Osteocyte (in vitro differentiated cells): ENCODE data around the gene VRK2. TPM values are rescaled to one million over a fixed set of nuclear protein-coding genes. Genes with fewer than 3 reads are reported as not detected.
"Not testable (repeated sequence)": the region's sequence is repeated elsewhere in the genome, so short reads cannot be mapped to it uniquely, and the experiment has no call there.

ENCODE experiments used
- DNase-seq: peaks from one replicate; pipeline ENCODE4 v3.0.0; 2021; ENCODE audit warnings: mixed read lengths; ENCODE audit not compliant: unreplicated experiment; ENCODE audit errors: extremely low spot score
- H3K27ac Mint-ChIP-seq: one replicate; pipeline ENCODE4 v1.8.0; 2021; ENCODE audit warnings: mild to moderate bottlenecking, mixed read lengths; ENCODE audit not compliant: unreplicated experiment
- H3K27me3 Mint-ChIP-seq: one replicate; pipeline ENCODE4 v1.8.0; 2021; ENCODE audit warnings: mixed read lengths; ENCODE audit not compliant: unreplicated experiment
- H3K36me3 Mint-ChIP-seq: one replicate; pipeline ENCODE4 v1.8.0; 2021; ENCODE audit warnings: mixed read lengths; ENCODE audit not compliant: unreplicated experiment
- H3K4me1 Mint-ChIP-seq: one replicate; pipeline ENCODE4 v1.8.0; 2021; ENCODE audit warnings: mixed read lengths; ENCODE audit not compliant: unreplicated experiment
- H3K4me3 Mint-ChIP-seq: one replicate; pipeline ENCODE4 v1.8.0; 2021; ENCODE audit warnings: mild to moderate bottlenecking, moderate library complexity, mixed read lengths; ENCODE audit not compliant: unreplicated experiment
- H3K9me3 Mint-ChIP-seq: one replicate; pipeline ENCODE4 v1.8.0; 2021; ENCODE audit warnings: mixed read lengths; ENCODE audit not compliant: unreplicated experiment
- CTCF ChIP-seq: fragments of 200-600 bp; sonication (generic); IDR thresholded peaks from 2 replicates; pipeline ENCODE4 v1.5.0; 2021; ENCODE audit warnings: antibody characterized with exemption, mild to moderate bottlenecking, moderate library complexity
- total RNA-seq: library from RNA; stranded (reverse); gene quantifications from 2 replicates; pipeline ENCODE4 v1.2.1, GENCODE V29; 2021

The VRK2 gene
- total RNA-seq, 1 donor from 2014 or later, result 19.6 TPM

DNA sequence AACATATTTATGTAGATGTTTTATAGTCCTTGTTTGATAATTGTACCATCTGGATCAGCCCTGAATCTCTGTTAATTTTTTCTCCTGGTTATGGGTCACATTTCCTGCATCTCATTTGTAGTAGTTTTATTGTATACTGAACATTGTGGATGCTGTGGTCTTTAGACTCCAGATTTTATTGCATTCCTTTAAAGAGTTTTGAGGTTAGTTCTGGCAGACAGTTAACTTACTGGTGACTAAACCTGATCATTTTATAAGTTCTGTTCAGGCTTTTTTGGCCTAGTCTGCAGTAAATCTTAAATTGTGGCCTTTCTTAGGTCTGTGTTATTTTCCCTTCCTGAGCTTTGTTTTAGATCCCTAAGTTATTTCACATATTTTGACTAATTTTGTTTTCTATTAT is 110.2 kb downstream of the VRK2 start:
- Mint-ChIP-seq H3K9me3 (no peaks in the 10 kb centered on the region), H3K4me3 (no peak overlapping the region), H3K27ac (no peak overlapping the region), H3K27me3 (no peaks in the 10 kb centered on the region), H3K36me3 (peaks cover 36% of the 10 kb centered on the region), H3K4me1 (no peaks in the 10 kb centered on the region)
- no peak for DNase-seq
- no peak for TF ChIP-seq CTCF

DNA sequence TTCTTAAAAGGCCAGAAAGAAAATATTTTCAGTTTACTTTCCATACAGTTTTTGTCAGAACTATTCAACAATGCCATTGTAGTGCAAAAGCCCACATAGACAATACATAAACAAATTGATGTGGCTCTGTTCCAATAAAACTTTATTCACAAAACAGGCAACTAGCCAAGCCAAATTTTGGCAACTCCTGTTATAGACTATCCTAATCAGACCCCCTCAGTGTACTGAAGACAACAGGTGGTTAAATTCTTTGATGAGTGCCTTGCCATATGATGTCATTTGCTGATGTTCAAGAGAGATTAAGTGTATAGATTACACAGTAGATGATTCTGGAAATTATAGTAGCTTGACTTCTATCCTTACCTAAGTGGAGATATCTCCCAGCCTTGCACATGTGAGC is 111.1 kb downstream of the VRK2 start:
- Mint-ChIP-seq H3K27me3 (no peaks in the 10 kb centered on the region), H3K9me3 (no peaks in the 10 kb centered on the region), H3K4me3 (no peak overlapping the region), H3K4me1 (no peaks in the 10 kb centered on the region), H3K27ac (no peak overlapping the region), H3K36me3 (peaks cover 39% of the 10 kb centered on the region)
- TF ChIP-seq CTCF, result no peak
- DNase-seq, result no peak

GRCh38 chr2:58158481-58158880 is 111.9 kb downstream of the VRK2 start:
- H3K9me3 Mint-ChIP-seq, result no peaks in the 10 kb centered on the region
- H3K27me3 Mint-ChIP-seq, result no peaks in the 10 kb centered on the region
- peaks cover 41% of the 10 kb centered on the region for H3K36me3 Mint-ChIP-seq
- H3K4me1 Mint-ChIP-seq, result no peaks in the 10 kb centered on the region
- no peak for DNase-seq
- TF ChIP-seq CTCF, result no peak
- H3K4me3 Mint-ChIP-seq, result no peak overlapping the region
- no peak overlapping the region for H3K27ac Mint-ChIP-seq

- peaks cover 35% of the 10 kb centered on the region for H3K36me3 Mint-ChIP-seq
- no peak for DNase-seq
- no peaks in the 10 kb centered on the region for H3K27me3 Mint-ChIP-seq
- H3K4me1 Mint-ChIP-seq, result no peaks in the 10 kb centered on the region
- H3K4me3 Mint-ChIP-seq, result no peak overlapping the region
- no peak for TF ChIP-seq CTCF
- no peak overlapping the region for H3K27ac Mint-ChIP-seq
- no peaks in the 10 kb centered on the region for H3K9me3 Mint-ChIP-seq
Measured at GRCh38 chr2:58163913-58164312, 117.3 kb downstream of the VRK2 start.

DNA sequence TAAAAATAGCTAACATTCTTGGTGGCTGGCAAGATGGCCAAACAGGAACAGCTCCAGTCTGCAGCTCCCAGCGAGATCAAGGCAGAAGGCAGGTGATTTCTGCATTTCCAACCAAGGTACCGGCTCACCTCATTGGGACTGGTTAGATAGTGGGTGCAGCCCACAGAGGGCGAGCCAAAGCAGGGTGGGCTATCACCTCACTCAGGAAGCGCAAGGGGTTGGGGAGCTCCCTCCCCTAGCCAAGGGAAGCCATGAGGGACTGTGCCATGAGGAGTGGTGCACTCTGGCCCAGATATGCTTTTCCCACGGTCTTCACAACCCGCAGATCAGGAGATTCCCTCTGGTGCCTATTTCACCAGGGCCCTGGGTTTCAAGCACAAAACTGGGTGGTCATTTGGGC is 121.5 kb downstream of the VRK2 start:
- H3K4me3 Mint-ChIP-seq, DNase-seq, H3K27me3 Mint-ChIP-seq, H3K27ac Mint-ChIP-seq, H3K4me1 Mint-ChIP-seq: not testable (repeated sequence)
- Mint-ChIP-seq H3K36me3 (peaks cover 45% of the 10 kb centered on the region), H3K9me3 (peaks cover 20% of the 10 kb centered on the region)

DNA sequence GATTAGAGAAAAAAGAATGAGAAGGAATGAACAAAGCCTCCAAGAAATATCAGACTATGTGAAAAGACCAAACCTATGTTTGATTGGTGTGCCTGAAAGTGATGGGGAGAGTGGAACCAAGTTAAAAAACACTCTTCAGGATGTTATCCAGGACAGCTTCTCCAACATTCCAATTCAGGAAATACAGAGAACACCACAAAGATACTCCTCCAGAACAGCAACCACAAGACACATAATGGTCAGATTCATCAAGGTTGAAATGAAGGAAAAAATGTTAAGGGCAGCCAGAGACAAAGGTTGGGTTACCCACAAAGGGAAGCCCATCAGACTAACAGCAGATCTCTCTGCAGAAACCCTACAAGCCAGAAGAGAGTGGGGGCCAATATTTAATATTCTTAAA is 123.2 kb downstream of the VRK2 start:
- peaks cover 53% of the 10 kb centered on the region for H3K36me3 Mint-ChIP-seq
- not testable (repeated sequence) for DNase-seq, H3K27ac Mint-ChIP-seq

GRCh38 chr2:58170334-58170933 is 123.8 kb downstream of the VRK2 start:
- not testable (repeated sequence) for H3K4me1 Mint-ChIP-seq, H3K27ac Mint-ChIP-seq, H3K4me3 Mint-ChIP-seq, DNase-seq, H3K27me3 Mint-ChIP-seq
- Mint-ChIP-seq H3K9me3 (peaks cover 30% of the 10 kb centered on the region), H3K36me3 (peaks cover 50% of the 10 kb centered on the region)

More for the DNA sequence above, 123.2 kb downstream of the VRK2 start:
- H3K4me3 Mint-ChIP-seq, H3K4me1 Mint-ChIP-seq, H3K27me3 Mint-ChIP-seq: not testable (repeated sequence)
- peaks cover 30% of the 10 kb centered on the region for H3K9me3 Mint-ChIP-seq

DNA sequence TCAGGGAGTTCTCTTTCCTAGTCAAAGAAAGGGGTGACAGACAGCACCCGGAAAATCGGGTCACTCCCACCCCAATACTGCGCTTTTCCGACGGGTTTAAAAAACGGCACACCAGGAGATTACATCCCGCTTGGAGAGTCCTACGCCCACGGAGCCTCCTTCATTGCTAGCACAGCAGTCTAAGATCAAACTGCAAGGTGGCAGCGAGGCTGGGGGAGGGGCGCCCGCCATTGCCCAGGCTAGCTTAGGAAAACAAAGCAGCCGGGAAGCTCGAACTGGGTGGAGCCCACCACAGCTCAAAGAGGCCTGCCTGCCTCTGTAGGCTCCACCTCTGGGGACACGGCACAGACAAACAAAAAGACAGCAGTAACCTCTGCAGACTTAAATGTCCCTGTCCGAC is 125.2 kb downstream of the VRK2 start:
- H3K4me1 Mint-ChIP-seq, H3K4me3 Mint-ChIP-seq, DNase-seq, H3K27ac Mint-ChIP-seq, H3K27me3 Mint-ChIP-seq: not testable (repeated sequence)
- Mint-ChIP-seq H3K36me3 (peaks cover 49% of the 10 kb centered on the region), H3K9me3 (peaks cover 30% of the 10 kb centered on the region)

DNA sequence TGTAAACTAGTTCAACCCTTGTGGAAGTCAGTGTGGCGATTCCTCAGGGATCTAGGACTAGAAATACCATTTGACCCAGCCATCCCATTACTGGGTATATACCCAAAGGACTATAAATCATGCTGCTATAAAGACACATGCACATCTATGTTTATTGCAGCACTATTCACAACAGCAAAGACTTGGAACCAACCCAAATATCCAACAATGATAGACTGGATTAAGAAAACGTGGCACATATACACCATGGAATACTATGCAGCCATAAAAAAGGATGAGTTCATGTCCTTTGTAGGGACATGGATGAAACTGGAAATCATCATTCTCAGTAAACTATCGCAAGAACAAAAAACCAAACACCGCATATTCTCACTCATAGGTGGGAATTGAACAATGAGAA is 130.6 kb downstream of the VRK2 start:
- DNase-seq, H3K27ac Mint-ChIP-seq, H3K4me1 Mint-ChIP-seq, H3K27me3 Mint-ChIP-seq, H3K4me3 Mint-ChIP-seq: not testable (repeated sequence)
- Mint-ChIP-seq H3K9me3 (peaks cover 27% of the 10 kb centered on the region), H3K36me3 (peaks cover 36% of the 10 kb centered on the region)
